HG03095 (cell line): ENCODE results near the gene DDX18.

Experiments used
- ATAC-seq: cut with Tn5 transposase; IDR thresholded peaks from one replicate; pipeline ENCODE4 v1.9.1; 2021; ENCODE audit warnings: moderate library complexity; ENCODE audit not compliant: unreplicated experiment

DDX18 gene

GRCh38 chr2:117833911-117834310, 19.4 kb downstream of the DDX18 start:
- ATAC-seq, result peak; percentile 34

- no peak for ATAC-seq
These were observed 20.5 kb downstream of the DDX18 start for GRCh38 chr2:117834992-117835391.

GRCh38 chr2:117835990-117836760, 21.7 kb downstream of the DDX18 start:
- ATAC-seq, result peak; percentile 91

- ATAC-seq, result no peak
These were observed 30.8 kb downstream of the DDX18 start for GRCh38 chr2:117845304-117845703.

GRCh38 chr2:117850015-117850414, 35.5 kb downstream of the DDX18 start:
- ATAC-seq, result no peak

- no peak for ATAC-seq
These were observed 36.0 kb downstream of the DDX18 start for GRCh38 chr2:117850461-117850860.

- ATAC-seq, result no peak
These were observed 37.5 kb downstream of the DDX18 start for GRCh38 chr2:117851969-117852368.

- no peak for ATAC-seq
These were observed 38.8 kb downstream of the DDX18 start for GRCh38 chr2:117853316-117853715.

- no peak for ATAC-seq
These were observed 39.4 kb downstream of the DDX18 start for GRCh38 chr2:117853873-117854272.

GRCh38 chr2:117854610-117855009, 40.1 kb downstream of the DDX18 start:
- ATAC-seq, result no peak

GRCh38 chr2:117855886-117856285, 41.4 kb downstream of the DDX18 start:
- no peak for ATAC-seq

- no peak for ATAC-seq
These were observed 42.1 kb downstream of the DDX18 start for GRCh38 chr2:117856415-117857210.

GRCh38 chr2:117858336-117858735, 43.8 kb downstream of the DDX18 start:
- ATAC-seq, result no peak

- no peak for ATAC-seq
These were observed 44.5 kb downstream of the DDX18 start for GRCh38 chr2:117858892-117859531.

- no peak for ATAC-seq
These were observed 45.0 kb downstream of the DDX18 start for GRCh38 chr2:117859532-117859911.

- ATAC-seq, result no peak
These were observed 45.6 kb downstream of the DDX18 start for GRCh38 chr2:117859924-117860647.

- ATAC-seq, result no peak
These were observed 48.0 kb downstream of the DDX18 start for GRCh38 chr2:117862459-117862858.

- no peak for ATAC-seq
These were observed 61.3 kb downstream of the DDX18 start for GRCh38 chr2:117875786-117876185.

- no peak for ATAC-seq
These were observed 64.5 kb downstream of the DDX18 start for GRCh38 chr2:117879003-117879402.
